Activated gamma-delta T cell (primary cell): ENCODE data around the gene PCYT2.

Experiments
- DNase-seq: peaks from one replicate; lab custom pipeline; 2025; lab: John Stamatoyannopoulos, UW

The PCYT2 gene

DNA sequence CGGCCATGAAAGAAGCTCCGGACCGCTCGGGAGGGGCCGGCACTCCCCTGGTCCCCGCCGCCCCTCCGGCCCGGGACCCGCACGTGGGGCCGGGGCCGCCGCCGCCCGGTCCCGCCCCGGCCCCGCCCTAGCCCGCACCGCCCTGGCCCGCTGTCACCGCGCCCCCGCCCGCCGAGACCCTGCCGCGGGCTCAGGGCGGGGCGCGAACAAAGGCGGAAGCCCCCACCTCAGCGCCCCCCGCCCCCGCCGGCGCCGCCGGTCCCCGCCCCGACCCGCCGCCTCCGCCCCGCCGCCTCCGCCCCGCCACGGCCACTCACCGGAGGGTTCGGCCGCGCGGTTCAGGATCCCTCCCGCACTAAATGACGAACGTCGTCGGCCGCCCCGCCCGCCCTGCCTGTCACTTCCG is 40.2 kb downstream of the PCYT2 start, which contains the start of gene ARHGDIA:
Gene ARHGDIA (minus strand): TSS at position 357 of the 406 bp plus-strand sequence. CDS start 1,407 bp downstream, outside the sequence.
- DNase-seq, result no peak

DNA sequence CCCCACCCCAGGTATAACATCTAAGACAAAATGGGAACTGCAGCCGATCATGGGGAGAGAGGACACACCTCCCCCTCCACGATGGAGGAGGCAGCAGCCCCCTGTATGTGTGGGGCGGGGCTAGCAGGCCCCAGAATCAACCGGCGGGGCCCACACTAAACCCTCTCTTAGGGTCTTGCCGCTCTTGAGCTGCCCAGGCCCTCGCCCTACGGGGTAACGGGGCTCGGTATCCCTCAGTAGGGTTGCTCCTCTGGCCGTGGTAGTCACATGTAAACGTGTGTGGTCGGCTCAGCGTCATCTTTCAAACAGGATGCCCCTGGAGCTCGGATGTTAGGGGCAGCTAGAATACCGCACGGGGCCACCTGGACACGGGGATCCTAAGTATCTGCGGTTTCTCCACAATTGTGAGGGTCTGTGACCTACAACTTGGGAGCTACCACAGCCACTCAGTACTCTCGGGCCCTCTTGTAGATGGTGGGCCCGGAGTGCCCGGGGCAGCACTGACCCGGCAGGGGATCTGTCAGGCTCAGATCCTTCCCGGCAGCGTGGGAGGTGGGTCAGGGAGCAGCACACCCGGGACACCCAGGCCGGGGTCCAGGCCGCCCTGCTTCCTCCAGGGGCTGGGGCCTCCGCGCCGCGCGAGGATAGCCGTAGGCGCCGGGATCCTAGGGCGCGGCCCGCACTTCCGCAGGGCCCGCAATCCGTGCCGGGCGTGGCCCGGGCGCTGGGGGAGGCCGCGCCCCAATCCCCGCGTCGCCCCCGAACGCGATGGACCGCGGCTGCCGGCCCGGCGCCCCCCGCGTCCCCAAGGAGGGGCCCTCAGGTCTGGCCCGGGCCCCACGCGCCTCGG is 40.8 kb downstream of the PCYT2 start:
- no peak for DNase-seq

DNA sequence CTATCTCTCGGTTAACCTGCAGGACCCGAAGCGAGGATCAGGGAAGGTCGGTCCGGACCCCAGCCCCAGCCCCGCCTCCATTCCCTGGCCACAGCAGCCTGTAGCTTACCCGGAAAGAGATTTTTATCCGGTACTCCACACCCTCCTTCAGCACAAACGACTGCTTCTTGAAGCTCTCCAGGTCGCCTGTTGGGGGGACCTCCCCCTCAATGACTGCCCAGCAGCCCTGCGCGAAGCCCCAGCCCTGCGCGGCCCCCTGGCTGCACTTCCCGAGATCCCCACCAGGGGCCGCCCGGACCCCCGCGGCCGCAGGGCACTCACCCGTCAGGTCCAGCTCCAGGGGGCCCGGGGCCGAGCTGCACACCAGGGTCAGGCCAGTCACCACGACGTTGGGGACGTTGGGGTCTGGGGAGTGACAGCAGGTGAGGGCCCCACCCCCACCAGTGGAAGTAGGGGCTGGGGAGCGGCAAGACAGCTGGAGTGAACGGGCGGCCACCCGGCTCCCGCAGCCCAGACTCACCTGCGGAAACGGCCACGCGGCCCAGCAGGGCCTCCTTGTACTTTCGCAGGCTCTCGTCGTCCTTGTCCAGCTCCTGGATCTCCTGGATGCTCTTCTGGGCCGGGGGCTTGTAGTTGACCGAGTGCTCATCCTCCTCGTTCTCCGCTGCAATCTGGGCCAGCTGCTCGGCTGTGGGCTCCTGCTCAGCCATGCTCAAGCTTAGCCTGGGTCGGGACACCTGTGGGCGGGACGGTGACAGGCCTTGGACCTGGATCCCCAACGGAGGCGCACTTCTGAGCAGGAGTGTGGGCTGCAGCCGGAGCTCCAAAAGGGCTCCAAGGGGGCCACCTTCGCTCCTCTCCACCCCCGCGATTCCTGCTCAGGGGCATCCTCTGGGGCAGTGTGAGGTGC is 41.7 kb downstream of the PCYT2 start:
- no peak for DNase-seq

DNA sequence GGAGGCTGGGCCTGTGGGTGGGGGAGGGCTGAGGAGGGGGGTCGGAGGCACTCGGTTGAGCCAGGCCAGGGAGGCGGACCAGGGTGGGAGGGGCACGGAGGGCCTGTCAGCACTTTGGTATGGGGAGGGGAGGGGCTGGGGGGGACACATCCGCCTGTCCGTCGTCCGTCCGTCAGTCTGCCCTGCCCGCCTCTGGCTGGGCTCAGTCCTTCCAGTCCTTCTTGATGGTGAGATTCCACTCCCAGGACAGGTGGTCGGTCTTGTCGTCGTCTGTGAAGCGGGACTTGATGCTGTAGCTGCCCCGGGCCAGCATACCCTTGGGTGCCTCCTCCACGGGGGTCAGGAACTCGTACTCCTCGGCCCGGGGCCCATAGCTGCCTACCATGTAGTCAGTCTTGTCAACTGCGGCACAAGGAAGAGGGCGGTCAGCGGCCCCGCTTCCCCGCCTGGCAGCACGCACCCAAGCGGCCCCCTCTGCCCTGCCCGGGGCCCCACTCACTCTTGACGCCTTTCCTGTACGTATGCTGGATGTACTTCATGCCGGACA is 42.5 kb downstream of the PCYT2 start:
- no peak for DNase-seq

DNA sequence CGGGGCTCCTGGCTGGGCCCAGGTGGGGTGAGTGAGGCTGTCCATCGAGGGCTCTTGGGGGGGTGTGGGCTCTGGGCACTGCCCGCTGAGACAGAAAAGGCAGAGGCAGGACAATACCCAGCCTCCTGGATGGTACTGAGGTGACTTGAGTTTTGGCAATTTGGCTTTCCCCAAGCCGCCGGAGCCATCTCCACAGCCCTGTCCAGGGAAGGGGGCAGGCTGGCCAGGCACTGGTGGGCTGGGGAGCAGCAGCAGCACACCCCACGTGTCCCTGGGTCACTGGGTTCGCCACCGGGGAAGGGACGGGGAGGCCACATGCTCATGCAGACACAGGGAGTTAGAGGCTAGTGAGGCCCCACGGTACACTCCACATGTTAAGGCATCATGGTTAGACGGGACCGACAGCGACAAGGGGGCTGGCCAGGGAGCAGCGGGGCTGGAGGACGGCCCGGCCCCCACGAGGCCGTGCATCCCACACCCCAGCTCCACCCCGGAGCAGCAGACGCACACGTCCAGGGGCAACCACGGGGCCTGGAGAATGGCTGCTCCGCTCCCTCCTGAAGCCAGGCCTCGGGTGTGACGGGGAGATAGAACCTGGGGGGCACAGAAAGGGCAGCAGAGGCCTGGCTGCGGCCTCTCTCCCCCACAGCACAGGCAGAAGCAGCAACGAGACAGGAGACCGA is 43.1 kb downstream of the PCYT2 start:
- DNase-seq, result no peak

DNA sequence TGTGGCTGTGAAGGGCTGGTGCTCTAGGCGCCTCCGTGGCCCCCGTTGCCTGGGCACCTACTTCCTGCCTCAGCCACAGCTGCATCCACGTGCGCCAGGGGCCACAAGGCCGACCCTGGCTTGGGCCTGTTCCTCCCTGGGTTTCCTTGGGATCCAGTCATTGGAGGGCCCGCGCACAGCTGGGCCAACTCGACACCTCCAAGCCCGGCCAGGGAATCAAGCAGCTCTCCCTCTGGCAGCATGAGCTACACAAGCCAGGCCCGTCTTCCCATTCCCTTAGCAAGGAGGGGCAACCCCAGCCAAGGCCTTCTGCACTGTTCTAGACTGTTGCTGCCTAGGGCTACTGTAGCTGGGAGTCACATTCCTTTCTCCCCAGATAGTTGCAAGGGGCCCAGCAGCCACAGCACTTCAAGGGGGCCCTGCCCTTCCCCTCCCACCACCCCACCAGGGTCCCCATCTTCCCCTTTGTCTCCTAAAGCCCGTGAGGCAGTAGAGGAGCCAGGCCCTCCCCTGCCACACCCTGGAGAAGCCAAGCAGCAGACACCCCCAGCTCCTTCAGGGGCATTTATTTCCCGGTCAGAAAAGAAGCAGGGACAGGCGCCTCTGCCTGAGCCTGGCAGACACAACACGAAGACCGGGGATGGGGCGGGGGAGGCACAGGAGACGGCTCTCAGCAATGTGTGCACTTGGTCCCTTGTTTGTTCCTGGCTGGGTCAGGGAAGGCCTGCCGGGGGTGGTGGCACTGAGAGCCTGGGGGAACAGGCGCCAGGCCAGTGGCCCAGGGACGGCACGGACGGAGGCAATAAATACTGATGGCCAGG is 43.8 kb downstream of the PCYT2 start:
- no peak for DNase-seq

DNA sequence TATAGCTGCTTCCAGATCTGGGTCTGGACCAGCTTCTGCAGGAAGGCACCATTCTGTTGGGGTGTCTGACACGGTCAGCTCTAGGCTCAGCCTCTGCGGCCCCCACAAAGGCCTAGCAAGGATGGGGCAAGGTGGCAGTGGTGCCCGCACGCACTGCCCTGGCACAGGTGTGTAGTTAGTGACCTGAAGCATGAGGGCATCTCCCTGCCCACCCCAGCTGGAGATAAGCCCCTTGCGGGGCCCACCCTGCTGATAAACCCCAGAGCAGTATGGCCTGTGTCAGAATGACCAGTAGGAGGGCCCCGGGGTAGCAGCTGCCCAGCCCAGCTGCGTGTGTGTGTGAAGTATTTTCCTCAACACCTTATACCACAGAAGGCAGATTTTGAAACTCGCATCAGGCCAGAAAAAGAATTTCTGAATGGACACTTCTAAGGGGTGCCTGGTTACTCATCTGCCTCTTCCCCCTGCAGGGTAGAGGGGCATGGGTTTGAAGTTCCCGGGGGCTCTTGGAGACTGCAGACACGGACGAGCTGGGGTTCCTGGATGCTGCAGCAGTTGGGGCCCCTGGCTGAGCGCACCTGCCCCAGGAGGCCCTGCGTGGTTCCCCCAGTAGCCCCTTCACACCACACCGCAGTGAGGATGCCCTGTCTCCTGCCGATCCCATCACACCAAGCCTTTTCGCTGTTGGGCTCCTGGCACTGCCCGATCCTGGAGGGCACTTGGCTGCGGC is 44.6 kb downstream of the PCYT2 start:
- no peak for DNase-seq

DNA sequence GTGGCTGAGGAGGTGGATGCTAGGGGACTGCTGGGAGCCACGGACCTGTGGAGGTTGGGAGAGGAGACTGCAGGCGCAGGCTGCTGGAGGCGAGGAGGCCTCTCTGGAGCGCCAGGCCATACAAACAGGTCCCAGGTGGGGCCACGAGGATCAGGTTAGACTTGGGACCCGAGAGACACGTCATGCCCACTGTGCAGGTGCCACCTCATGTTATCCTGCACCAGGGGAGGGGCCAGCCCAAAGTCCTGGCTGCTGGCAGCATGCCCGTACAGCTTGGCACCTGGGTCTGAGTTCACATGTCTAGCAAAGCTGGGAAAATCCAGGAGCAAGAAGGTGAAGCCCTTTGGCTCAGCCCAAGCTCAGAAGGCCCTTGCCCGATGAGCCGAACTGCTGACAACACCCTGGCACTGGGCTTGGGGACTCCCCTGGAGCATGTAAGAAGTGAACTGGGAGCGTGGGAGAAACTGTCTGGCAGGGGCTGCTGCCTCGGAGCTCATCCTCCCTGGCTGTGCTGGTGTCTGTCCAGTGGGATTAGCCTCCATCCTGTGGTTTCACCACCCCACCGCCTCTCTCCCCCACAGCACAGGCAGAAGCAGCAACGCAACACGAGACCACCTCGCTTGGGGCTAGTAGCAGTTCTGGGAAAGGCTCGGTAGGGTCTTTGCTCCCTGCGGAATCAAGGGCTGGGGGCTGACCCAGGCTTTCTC is 45.3 kb downstream of the PCYT2 start:
- DNase-seq, result no peak

DNA sequence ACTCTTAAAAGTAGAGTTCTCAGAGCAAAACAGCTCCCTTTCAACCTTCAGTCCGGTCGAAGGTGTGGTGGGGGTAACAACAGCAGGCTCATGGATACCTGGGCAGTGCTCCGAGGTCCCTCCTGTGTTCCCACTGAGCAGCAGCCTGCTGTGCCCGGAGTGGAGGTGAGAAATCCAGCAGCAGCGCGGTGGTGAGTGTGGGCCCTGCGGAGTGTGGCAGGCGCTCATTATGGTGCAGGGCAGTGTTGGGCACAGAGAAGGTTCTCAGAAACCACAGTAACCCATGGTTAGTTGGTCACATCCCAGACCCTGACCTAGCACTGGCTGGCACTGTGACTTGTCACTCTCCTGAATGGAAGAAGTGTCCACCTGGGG is 45.9 kb downstream of the PCYT2 start:
- DNase-seq, result no peak

DNA sequence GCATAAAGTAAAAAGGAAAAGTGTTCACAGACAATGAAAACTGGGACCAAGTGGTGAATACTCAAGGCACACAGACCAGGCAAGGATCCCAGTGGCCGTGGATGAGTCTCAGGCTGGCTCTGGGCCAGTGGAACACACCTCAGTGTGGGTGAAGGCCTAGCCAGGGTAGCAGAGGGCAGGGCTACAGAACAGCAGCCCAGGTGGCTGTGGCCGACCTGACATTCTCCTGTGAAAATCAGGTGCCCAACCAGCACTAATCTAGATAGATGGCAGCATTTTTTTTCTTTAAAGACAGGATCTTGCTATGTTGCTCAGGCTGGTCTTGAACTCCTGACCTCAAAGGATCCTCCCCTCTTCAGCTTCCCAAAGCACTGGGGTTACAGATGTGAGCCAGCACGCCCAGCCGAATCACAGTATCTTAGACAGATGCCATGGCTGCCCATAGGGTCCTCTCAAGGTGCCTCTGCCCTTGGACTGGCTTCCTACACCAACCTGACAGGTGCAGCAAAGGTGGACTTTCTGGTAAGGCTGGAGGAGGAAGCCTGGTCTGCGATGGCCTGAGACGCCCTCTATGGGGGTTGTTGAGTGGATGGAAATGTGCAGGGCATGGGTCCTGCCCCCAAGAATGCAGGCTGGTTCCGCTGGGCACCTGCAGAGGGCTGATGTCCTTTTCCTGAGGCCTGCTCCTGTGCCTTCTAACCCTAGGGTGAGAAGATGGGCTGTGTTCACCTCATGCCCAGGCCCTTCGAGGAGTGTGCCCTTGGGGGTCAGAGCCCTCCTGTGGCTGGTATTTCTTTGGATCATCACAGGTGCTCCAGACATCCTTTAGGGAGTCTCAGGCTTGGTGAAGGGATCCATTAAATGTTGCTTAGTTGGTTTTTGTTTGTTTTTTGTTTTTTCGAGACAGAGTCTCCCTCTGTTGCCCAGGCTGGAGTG is 47.1 kb downstream of the PCYT2 start:
- DNase-seq, result no peak

DNA sequence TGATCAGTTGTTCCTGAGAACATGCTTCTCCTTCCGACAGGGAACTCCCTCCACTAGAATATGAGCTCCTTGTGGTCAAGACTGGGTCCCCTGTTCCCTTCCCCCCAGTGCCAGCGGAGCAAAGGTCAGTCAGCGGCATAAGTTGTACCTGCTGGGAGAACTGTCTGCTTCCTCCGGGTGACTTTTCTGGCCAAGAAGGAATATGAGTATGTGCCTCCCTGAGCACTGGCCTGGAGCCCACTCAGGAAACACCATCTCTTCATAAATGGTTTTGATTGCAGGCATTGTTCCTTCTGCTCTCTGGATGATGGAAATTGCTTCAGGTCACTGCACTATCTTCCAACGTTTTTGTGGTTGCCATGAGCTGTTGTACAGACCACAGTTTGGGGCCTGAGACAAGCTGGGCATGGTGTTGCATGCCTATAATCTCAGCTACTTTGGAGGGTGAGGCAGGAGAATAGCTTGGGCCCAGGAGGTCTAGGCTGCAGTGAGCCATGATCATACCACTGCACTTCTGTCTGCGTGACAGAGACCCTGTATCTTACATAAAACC is 48.0 kb downstream of the PCYT2 start:
- no peak for DNase-seq

DNA sequence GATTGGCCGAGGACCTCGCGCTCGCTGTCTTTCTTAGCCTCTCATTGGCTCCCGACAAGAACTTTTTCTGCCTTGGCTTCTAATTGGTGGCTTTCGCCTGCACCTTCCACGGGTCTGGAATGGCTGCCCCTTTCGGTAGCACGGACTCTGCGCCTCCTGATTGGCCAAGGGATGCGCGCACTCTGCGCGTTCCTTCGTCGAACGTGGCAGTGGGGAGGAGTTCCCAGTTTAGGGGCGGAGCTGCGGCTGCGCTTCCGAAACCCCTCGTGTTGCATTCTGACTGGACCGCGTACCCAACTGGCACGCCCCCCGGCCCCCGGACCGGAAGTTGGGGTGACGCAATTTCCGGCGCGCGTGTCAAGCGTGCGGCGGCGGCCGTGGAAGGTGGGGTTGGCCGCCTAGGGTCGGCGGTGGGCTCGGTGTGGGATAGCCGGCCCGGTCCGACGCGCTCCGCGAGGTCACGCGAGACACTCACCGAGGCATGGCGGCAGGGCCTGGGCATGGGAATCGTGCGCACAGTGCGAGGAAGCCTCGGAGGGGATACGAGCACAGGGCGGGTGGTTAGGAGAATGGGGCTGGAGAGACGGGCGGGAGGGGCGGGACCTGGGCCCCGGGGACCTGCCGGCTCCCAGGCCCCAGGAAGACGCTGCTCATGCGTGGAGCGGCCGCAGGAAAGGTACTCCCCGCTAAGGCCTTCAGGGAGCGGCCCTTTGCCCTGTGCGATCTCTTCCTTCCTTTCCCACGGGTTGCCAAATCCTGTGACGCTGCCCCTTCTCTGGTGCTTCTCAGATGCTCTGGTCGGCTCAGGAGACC is 50.2 kb downstream of the PCYT2 start:
- peak; percentile 98 for DNase-seq

DNA sequence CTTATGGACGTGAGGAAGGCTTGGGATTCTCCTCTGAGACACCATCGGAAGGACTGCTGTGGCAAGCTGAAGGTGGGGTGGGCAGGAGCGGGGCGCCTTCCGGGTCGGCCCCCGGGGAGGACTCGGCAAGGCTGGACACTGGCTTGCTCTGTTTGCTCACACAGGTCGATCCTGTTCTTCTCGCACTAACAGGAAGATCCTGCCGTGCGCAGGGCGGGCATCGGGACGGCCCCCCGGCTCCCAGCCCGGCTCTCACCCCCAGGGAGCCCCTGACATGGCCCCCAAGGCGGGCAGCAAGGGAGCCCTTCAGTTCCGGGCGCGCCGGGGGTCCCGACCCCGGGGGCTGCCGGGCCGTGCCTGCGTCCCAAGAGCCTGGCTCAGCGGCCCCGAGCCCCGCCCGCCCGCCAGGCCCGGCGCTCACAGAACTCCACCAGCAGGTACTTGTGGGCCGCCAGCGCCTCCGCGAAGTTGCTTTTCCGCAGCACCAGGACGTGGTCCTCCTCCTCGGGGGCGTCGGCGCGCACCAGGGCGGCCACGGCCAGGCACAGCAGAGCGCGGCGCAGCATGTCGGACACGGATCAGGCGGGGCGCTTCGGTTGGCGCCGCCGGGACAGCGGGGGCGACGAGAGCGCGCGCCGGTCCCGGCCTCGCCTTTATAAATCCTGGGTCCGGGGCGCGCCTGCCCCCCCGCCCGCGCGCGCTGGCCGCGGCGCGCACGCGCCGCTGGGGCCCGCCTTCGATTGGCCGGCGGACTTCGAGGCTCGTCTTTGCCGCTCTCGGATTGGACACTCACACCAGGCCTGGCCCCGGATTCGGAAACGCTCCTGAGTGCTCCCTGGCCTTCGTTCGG is 51.1 kb downstream of the PCYT2 start, which contains the start of gene P4HB:
Gene P4HB (minus strand): TSS at position 630 of the 850 bp plus-strand sequence. CDS start 64 bp downstream, at position 566.
- DNase-seq, result peak; percentile 97

DNA sequence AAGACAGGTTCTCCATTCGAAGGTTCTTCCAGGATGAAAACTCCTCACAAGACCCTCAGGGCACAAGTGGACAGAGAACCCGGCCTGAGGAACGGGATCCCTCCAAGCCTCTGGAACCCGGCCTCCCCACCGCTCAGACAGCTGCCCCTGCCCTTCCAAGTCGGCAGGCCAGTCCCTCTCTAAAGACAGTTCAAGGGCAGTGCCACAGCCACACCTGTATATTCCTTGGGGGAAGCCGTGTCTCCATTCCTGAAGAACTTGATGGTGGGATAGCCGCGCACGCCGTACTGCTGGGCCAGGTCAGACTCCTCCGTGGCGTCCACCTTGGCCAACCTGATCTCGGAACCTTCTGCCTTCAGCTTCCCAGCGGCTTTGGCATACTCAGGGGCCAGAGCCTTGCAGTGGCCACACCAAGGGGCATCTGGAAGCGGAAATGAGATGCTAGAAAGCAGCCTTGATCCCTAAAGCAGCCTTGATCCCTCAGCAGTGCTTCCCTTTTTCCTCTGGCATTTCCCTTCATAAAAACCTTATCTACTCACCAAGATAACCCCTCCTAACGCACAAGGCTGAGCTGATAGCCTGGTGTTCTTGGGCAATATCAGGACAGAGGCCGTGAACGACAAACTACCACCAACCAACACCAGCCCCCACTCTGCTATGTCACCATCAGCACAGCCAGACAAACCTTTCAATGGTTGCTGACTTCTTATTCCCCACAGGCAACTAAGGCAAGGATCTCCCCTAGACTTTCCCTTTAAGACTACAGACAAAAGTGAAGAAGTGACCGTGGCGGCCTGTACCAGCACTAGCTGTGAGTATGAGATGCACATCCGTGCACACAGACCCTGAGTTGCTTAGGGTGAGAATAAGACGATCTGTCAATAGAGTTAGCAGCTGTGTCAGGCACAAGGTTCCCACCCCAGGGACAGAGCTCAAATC is 52.0 kb downstream of the PCYT2 start:
- DNase-seq, result no peak
